ENCODE data around the gene PTPRG. TPM values are rescaled to one million over a fixed set of nuclear protein-coding genes. Genes with fewer than 3 reads are reported as not detected.
A peak's percentile ranks its signal among the peaks of the same experiment; 100 is the strongest.

Gene PTPRG
- total RNA-seq, 1 donor from 2014 or later, result 25.2 TPM

GRCh38 chr3:61892891-61893290 is 331.5 kb downstream of the PTPRG start:
- no peaks in the 10 kb centered on the region for H3K36me3 ChIP-seq (ENCODE audit: control insufficient read depth, insufficient read depth, low read length)
- DNase-seq (ENCODE audit: low read depth), result no peak
- no peak overlapping the region for H3K4me3 ChIP-seq (ENCODE audit: low read depth, low read length)
- no peaks in the 10 kb centered on the region for H3K27me3 ChIP-seq (ENCODE audit: control insufficient read depth, insufficient read depth, low read length)
- TF ChIP-seq CTCF (IDR thresholded peaks at IDR 0.05; ENCODE audit: insufficient read depth, low read length, poor library complexity, severe bottlenecking), result no peak

GRCh38 chr3:61893840-61894566 is 332.6 kb downstream of the PTPRG start:
- H3K27me3 ChIP-seq (ENCODE audit: control insufficient read depth, insufficient read depth, low read length), result no peaks in the 10 kb centered on the region
- H3K4me3 ChIP-seq (ENCODE audit: low read depth, low read length), result no peak overlapping the region
- DNase-seq (ENCODE audit: low read depth), result no peak
- no peaks in the 10 kb centered on the region for H3K36me3 ChIP-seq (ENCODE audit: control insufficient read depth, insufficient read depth, low read length)
- TF ChIP-seq CTCF (IDR thresholded peaks at IDR 0.05; ENCODE audit: insufficient read depth, low read length, poor library complexity, severe bottlenecking), result no peak

GRCh38 chr3:61894988-61895935 is 333.9 kb downstream of the PTPRG start:
- peak; percentile 22 for TF ChIP-seq CTCF (IDR thresholded peaks at IDR 0.05; ENCODE audit: insufficient read depth, low read length, poor library complexity, severe bottlenecking)
- Histone ChIP-seq H3K27me3 (ENCODE audit: control insufficient read depth, insufficient read depth, low read length) (no peaks in the 10 kb centered on the region), H3K4me3 (ENCODE audit: low read depth, low read length) (no peak overlapping the region), H3K36me3 (ENCODE audit: control insufficient read depth, insufficient read depth, low read length) (no peaks in the 10 kb centered on the region)
- peak; percentile 98 for DNase-seq (ENCODE audit: low read depth)

GRCh38 chr3:61896251-61896650 is 334.9 kb downstream of the PTPRG start:
- H3K27me3 ChIP-seq (ENCODE audit: control insufficient read depth, insufficient read depth, low read length), result no peaks in the 10 kb centered on the region
- no peak for TF ChIP-seq CTCF (IDR thresholded peaks at IDR 0.05; ENCODE audit: insufficient read depth, low read length, poor library complexity, severe bottlenecking)
- H3K4me3 ChIP-seq (ENCODE audit: low read depth, low read length), result no peak overlapping the region
- H3K36me3 ChIP-seq (ENCODE audit: control insufficient read depth, insufficient read depth, low read length), result no peaks in the 10 kb centered on the region
- DNase-seq (ENCODE audit: low read depth), result no peak

GRCh38 chr3:61897848-61898247 is 336.5 kb downstream of the PTPRG start:
- TF ChIP-seq CTCF (IDR thresholded peaks at IDR 0.05; ENCODE audit: insufficient read depth, low read length, poor library complexity, severe bottlenecking), result no peak
- no peak for DNase-seq (ENCODE audit: low read depth)
- no peaks in the 10 kb centered on the region for H3K27me3 ChIP-seq (ENCODE audit: control insufficient read depth, insufficient read depth, low read length)
- H3K36me3 ChIP-seq (ENCODE audit: control insufficient read depth, insufficient read depth, low read length), result no peaks in the 10 kb centered on the region
- no peak overlapping the region for H3K4me3 ChIP-seq (ENCODE audit: low read depth, low read length)
